ENCODE results near the gene HARBI1. TPM values are rescaled to one million over a fixed set of nuclear protein-coding genes. Genes with fewer than 3 reads are reported as not detected.
"Not testable (repeated sequence)": the region's sequence is repeated elsewhere in the genome, so short reads cannot be mapped to it uniquely, and the experiment has no call there.

The HARBI1 gene
- total RNA-seq, 4 donors from 2014 or later = 2.8 to 5.6 (median 3.5) TPM

DNA sequence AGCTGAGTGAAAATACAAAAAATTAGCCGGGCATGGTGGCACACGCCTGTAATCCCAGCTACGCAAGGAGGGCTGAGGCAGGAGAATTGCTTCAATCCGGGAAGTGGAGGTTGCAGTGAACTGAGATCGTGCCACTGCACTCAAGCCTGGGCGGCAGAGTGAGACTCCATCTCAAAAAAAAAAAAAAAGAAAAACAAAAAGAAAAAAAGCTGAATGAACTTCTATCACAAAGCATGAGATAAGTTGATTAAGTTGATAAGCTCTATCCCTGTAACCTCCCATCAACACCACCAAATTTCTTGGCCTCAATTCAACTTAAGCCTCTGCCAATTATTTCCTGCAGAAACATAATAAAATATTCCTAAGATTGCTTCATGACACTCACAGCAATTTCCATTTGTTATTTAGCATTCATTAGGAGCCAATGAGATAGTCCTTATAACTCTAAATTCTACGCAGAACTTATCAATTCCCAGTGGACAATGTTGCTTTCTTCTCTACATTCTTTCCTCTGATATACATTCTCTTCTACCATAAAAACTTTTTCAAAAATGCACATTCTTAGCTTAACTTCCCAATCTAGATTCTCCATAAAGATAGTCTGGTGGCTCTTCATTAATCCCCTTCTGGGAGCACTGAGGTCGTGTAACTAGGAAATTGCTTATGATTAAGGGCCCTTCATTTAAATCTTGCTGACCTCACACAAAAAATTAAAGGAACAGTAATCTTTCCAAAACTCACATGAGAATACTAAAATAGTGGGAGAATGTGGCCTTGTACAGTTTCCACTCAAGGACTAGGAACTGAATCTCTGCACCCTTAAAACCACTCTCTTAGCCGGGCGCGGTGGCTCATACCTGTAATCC is 26.1 kb downstream of the HARBI1 start:
- H3K9me3 ChIP-seq = no peaks in the 10 kb centered on the region
- 33% methylated on average over 11 of the region's 11 CpGs for WGBS
- peak overlapping the region; percentile 13 for H3K4me3 ChIP-seq
- TF ChIP-seq POLR2A (IDR thresholded peaks at IDR 0.05) (no peak), EP300 (IDR thresholded peaks at IDR 0.05) (no peak), POLR2AphosphoS5 (IDR thresholded peaks at IDR 0.05) (no peak), CTCF (IDR thresholded peaks at IDR 0.05) (no peak)
- peaks cover 2% of the 10 kb centered on the region for H3K36me3 ChIP-seq
- no peaks in the 10 kb centered on the region for H3K27me3 ChIP-seq
- no peak for DNase-seq (ENCODE audit: low spot score in 2 of 2)
- no peak overlapping the region for H3K27ac ChIP-seq
- peaks cover 52% of the 10 kb centered on the region for H3K4me1 ChIP-seq

GRCh38 chr11:46588915-46589314 is 28.1 kb downstream of the HARBI1 start:
- Histone ChIP-seq H3K9me3 (no peaks in the 10 kb centered on the region), H3K4me1 (peaks cover 43% of the 10 kb centered on the region), H3K36me3 (peaks cover 2% of the 10 kb centered on the region), H3K4me3 (no peak overlapping the region), H3K27me3 (no peaks in the 10 kb centered on the region), H3K27ac (no peak overlapping the region)
- TF ChIP-seq POLR2A (IDR thresholded peaks at IDR 0.05) (no peak), POLR2AphosphoS5 (IDR thresholded peaks at IDR 0.05) (no peak)
- no peak for DNase-seq (ENCODE audit: low spot score in 2 of 2)

GRCh38 chr11:46588131-46588530 is 28.9 kb downstream of the HARBI1 start:
- no peak overlapping the region for H3K27ac ChIP-seq
- peaks cover 2% of the 10 kb centered on the region for H3K36me3 ChIP-seq
- no peaks in the 10 kb centered on the region for H3K27me3 ChIP-seq
- no peak overlapping the region for H3K4me3 ChIP-seq
- DNase-seq (ENCODE audit: low spot score in 2 of 2) = no peak
- TF ChIP-seq CTCF (IDR thresholded peaks at IDR 0.05) (no peak), EP300 (IDR thresholded peaks at IDR 0.05) (no peak), POLR2AphosphoS5 (IDR thresholded peaks at IDR 0.05) (no peak), POLR2A (IDR thresholded peaks at IDR 0.05) (no peak)
- WGBS = 83% methylated on average over 5 of the region's 5 CpGs
- H3K9me3 ChIP-seq = no peaks in the 10 kb centered on the region
- H3K4me1 ChIP-seq = peaks cover 43% of the 10 kb centered on the region

GRCh38 chr11:46583513-46583912 is 33.5 kb downstream of the HARBI1 start:
- not testable (repeated sequence) for H3K27ac ChIP-seq; H3K4me3 ChIP-seq; H3K36me3 ChIP-seq; H3K9me3 ChIP-seq; H3K27me3 ChIP-seq; H3K4me1 ChIP-seq; DNase-seq (ENCODE audit: low spot score in 2 of 2)
- no CpG with 5 or more reads among the region's 1 CpG for WGBS

DNA sequence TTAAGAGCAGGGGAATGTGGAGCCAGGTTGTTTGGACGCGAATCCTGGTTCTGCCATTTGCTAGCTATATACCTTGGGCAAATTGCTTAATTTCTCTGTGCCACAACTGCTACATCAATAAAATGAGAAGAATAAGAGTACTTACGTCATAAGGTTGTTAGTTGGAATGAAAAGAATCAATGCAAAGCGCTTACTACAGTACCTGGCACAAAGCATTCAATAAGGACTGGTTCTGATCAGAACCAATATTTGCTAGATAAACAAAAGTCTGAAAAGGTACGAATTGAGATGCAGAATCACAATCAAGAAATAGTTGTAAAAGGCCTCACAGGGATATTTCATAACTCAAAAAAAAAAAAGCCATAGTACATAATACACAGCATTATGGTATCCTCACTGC is 34.4 kb downstream of the HARBI1 start:
- TF ChIP-seq POLR2A (IDR thresholded peaks at IDR 0.05) = no peak
- TF ChIP-seq EP300 (IDR thresholded peaks at IDR 0.05) = no peak
- TF ChIP-seq CTCF (IDR thresholded peaks at IDR 0.05) = no peak
- no peak for TF ChIP-seq POLR2AphosphoS5 (IDR thresholded peaks at IDR 0.05)
- peaks cover 2% of the 10 kb centered on the region for H3K36me3 ChIP-seq
- H3K4me3 ChIP-seq = no peak overlapping the region
- no peaks in the 10 kb centered on the region for H3K9me3 ChIP-seq
- H3K27ac ChIP-seq = no peak overlapping the region
- no peaks in the 10 kb centered on the region for H3K4me1 ChIP-seq
- no peaks in the 10 kb centered on the region for H3K27me3 ChIP-seq
- 91% methylated on average over 5 of the region's 5 CpGs for WGBS
- no peak for DNase-seq (ENCODE audit: low spot score in 2 of 2)

DNA sequence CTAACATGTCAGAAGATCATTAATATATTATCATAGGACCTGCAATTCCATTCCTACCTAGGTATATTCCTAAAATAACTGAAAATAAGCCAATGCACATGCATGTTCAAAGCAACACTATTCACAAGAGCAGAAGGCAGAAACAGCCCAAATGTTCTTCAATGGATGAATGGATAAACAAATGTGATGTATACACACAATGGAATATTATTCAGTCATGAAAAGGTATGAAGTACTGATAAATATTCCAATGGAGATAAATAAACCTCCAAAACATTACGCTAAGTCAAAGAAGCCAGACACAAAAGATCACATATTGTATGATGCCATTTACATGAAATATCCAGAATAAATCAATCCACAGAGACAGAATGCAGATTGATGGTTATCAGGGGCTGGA is 40.0 kb downstream of the HARBI1 start:
- Histone ChIP-seq H3K9me3 (no peaks in the 10 kb centered on the region), H3K4me3 (no peak overlapping the region), H3K27ac (no peak overlapping the region), H3K36me3 (no peaks in the 10 kb centered on the region), H3K4me1 (no peaks in the 10 kb centered on the region), H3K27me3 (no peaks in the 10 kb centered on the region)
- TF ChIP-seq EP300 (IDR thresholded peaks at IDR 0.05) = no peak
- TF ChIP-seq CTCF (IDR thresholded peaks at IDR 0.05) = no peak
- TF ChIP-seq POLR2AphosphoS5 (IDR thresholded peaks at IDR 0.05) = no peak
- no peak for TF ChIP-seq POLR2A (IDR thresholded peaks at IDR 0.05)
- 91% methylated on average over 1 of the region's 1 CpG for WGBS
- no peak for DNase-seq (ENCODE audit: low spot score in 2 of 2)

Data from suprapubic skin (tissue), 4 donors.